HG02610 (cell line): Measurements from ENCODE around the gene C5orf46.
"Not testable (repeated sequence)": the region's sequence is repeated elsewhere in the genome, so short reads cannot be mapped to it uniquely, and the experiment has no call there.

Experiments
- ATAC-seq: cut with Tn5 transposase; IDR thresholded peaks from one replicate; pipeline ENCODE4 v1.9.1; 2021; ENCODE audit warnings: mild to moderate bottlenecking, moderate library complexity; ENCODE audit not compliant: unreplicated experiment

The C5orf46 gene

DNA sequence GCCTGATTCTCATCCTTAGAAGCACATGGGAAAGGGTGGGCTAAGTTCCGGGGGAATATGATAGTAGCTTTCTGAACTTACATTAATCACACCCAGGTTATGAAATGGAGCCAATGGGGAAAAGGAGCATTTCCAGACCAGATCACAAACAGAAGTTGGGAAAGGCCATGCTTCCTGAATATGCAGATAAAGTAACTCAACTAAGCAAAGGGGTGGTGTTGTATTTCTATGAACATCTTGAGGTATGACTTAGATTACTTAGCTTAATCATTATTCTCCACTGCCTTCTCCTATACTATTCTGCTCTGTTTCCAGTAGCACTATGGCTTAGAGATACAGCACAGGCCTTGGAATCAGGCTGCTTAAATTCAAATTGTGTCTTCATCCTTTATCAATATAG lies 10.5 kb downstream of the C5orf46 start:
- ATAC-seq, result no peak

DNA sequence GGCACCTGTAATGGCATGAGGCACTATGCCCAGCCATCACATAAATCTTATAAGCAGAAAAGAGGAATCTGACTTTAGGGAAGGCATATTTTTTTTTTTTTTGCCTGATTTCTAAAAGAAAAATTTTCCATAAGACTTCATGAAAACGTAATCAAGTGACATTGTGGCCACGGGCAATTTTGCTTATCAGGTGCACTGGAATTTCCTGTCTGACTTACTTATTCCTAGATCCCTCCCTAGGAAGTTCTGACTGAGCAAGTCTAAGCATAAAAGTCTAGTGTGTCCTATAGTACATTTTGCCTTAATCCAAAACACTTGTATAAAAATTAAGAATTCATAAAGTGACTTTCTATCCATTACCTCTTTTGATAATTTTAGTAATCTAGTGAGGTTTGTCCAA lies 12.5 kb downstream of the C5orf46 start:
- no peak for ATAC-seq

GRCh38 chr5:147892696-147893296 lies 13.5 kb downstream of the C5orf46 start:
- ATAC-seq, result no peak

- no peak for ATAC-seq
Measured at GRCh38 chr5:147887930-147888329, 18.4 kb downstream of the C5orf46 start.

DNA sequence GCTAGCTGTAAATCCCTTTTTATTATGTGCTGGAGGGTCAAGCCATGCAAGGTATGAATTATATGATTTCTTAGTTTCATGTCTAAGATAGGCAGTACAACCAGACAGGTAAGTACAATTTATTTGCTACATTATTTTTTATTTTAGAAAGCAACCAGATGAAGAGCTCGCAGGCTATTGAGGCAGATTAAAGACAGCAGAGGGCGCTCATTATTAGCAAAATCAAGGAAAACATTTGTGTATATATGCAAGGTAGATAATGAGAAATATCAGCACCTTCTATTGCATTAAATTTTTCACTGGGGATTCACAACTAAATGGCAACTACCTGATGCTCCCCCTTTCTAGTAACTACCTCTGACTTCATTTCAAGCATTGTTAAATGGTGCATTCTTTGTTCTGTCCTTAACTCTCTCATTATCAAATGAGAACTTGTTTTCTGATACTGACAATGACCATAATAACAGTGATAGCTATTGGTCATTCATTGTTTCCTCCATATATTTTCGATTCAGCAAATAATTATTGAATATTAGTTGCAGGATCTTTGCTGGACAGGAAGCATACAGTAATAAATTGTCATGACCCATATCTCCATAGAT lies 19.2 kb downstream of the C5orf46 start:
- ATAC-seq, result no peak

DNA sequence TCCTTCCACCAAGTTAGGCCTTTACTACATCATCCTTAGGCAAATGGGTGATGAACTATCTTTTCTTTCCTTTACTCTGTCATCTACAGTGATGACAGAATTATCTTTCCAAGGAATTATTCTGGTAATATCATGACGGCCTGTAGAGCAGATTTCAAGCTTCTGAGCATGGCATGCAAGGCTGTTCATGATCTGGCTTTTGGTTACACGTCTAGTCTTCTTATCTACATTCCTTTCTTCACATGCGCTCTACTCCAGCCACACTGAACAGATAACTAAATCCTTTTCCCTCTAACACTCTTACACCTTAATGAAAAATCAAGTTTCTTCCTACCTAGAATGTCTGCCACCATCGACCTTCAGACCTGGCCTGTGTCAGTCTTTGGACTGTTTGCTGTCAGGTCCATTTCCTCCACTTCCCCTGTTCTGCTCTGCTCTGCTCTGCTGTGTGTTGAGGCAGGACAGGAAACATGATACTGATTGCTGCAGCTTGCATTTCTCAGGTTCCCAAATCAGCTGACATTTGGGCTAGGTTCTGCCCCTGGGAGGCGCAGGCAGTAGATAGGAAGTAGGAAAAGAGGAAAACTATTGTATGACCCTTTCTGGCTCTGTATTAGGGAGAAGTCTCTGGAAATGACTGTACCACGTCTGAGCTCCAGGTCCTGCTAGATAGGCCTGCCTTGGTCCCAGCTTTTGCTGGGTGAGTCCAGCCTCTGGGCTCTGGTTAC lies 23.6 kb downstream of the C5orf46 start:
- ATAC-seq, result no peak

DNA sequence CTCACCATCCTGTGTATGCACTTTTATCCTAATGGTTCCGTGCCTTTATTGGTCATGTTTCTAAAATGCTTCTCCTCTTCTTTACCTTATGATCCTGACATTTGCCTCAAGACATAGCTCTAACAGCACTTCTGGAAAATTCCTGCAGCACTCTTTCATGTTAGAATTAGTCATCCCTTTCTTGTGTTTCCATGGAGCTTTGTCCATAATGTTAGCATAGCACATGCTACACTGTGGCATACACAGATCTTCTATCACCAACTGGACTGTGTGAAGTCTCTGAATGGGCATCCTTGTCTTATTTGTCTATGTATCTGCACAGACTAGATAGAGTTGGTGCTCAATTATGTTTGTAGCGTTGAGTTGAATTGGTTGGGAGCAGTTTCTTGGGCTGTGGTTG lies 25.9 kb downstream of the C5orf46 start:
- no peak for ATAC-seq

DNA sequence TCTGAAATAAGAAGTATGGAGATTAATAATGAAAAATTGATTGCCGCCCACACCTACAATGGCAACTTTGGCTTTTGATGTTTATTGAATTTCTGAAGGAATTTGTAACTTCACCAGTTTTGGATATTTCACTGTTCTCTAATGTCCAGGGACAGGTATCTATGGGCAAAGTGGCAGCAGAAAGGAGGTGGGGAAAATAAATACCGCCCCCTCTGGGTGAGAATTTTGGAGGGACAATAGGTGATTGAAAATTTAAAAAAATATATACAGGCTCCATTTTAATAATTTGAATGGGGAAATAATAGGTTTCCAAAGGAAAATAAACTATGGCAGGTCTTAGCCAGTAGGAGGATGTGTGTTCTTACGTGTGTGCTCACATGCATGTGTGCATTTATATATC lies 26.6 kb downstream of the C5orf46 start:
- no peak for ATAC-seq

DNA sequence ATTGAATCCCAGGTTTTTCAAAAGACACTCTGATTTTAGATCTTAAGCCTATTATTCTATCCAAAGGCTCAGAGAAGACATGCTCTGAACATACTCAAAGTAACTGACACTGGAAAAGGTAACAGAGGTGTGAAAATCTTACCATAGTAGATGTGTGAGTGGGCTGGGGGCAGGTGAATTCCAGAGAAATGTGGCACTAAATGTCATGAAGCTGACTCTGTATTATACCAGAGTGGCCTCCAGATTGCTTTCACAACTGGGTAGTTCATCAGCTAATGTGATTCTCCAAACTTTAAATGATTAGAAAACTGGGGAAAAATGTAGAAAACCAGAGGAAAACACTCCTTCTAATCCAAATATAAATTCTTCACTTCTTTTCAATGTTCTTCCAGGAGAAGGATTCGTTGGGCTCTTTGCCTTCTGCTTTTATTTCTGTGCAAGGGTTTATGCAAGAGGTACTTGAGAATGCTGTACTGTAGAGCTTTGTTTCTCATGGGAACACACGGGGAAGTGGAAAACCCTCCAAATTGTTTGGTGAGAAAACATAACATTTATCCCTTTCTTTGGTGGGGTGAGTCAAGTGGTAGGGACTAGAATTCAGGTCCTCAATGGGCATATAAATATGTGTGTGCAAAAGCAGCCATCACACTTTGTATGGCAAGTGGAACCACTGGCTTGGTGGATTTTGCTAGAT lies 28.1 kb downstream of the C5orf46 start, which contains the start of gene SCGB3A2:
Gene SCGB3A2, plus strand, starts transcription at position 646 of the 694 bp plus-strand sequence. CDS start 93 bp downstream, outside the sequence.
- no peak for ATAC-seq

- ATAC-seq, result no peak
Measured at GRCh38 chr5:147876626-147877025, 29.7 kb downstream of the C5orf46 start.

- ATAC-seq, result no peak
Measured at GRCh38 chr5:147876141-147876540, 30.2 kb downstream of the C5orf46 start.

DNA sequence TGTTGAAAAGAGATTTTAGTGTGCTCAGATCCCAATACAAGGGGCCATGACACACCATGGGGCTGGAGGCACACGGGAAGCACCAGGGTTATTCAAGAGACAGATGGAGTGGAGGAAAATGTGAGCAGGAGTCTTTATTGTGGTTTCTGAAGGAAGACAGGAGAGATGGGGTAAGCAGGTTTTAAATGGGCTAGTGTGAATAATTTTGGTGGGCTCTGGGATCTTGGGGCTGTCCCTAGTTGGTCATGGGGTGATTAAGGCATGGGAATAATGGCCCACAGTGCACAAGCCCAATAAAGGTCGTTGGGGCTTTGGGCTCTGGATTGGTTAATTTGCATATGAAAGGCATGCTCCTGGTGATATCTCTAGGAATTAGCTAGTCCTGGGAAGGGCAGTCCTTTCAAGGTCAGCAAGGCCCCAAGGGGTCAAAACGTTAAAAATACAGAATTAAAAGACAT lies 31.4 kb downstream of the C5orf46 start:
- no peak for ATAC-seq

DNA sequence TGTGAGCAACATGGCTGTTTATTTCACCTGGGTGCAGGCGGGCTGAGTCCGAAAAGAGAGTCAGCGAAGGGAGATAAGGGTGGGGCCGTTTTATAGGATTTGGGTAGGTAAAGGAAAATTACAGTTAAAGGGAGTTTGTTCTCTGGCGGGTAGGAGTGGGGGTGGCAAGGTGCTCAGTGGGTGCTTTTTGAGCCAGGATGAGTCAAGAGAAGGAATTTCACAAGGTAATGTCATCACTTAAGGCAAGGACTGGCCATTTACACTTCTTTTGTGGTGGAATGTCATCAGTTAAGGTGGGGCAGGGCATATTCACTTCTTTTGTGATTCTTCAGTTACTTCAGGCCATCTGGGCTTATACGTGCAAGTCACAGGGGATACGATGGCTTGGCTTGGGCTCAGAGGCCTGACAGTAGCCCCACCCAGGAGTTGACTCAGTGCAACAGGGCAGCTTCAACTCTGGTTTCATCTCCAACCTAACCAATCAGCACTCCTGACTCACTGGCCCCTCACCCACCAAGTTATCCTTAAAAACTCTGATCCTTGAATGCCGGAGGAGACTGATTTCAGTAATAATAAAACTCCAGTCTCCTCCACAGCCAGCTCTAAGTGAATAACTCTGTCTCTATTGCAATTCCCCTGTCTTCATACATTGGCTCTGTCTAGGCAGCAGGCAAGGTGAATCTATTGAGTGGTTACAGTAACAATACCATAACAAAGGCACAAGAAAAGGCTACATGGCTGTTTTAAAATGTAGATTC lies 32.0 kb downstream of the C5orf46 start:
- ATAC-seq, result not testable (repeated sequence)

- not testable (repeated sequence) for ATAC-seq
Measured at GRCh38 chr5:147872744-147873435, 33.4 kb downstream of the C5orf46 start.

- not testable (repeated sequence) for ATAC-seq
Measured at GRCh38 chr5:147871980-147872549, 34.3 kb downstream of the C5orf46 start.

GRCh38 chr5:147869892-147870291 lies 36.4 kb downstream of the C5orf46 start:
- not testable (repeated sequence) for ATAC-seq

GRCh38 chr5:147869112-147869511 lies 37.2 kb downstream of the C5orf46 start:
- no peak for ATAC-seq

DNA sequence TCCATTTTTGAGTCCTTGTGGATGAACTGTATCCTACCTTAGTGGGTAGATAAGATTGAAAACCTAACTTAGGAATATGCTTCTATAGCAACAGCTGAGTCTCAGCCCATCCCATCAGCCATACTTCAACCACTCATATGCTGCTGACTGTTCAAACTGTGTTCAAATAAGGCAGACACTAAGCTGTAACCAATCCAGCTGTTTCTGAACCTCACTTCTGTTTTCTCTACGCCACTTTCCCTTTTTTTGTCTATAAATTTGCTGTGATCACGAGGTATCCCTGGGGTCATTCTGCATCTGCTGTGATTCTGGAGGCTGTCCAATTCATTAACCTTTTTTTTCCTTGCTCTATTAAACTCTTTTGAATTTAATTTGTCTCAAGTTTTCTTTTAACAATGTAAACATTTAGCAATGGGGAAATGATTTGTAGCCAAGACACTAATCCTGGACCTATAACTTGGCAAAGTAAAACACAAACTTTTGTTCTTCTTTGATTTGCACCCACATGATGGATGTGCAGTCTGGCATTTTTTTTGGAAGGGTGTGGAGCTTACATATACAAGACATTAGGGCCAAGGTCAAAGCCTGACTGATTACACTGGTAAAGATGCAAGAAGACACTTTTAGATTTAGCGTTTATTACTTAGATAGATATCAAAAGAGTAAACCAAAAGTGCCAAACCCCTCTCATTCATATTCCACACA lies 42.7 kb downstream of the C5orf46 start:
- no peak for ATAC-seq

GRCh38 chr5:147860641-147861025 lies 45.7 kb downstream of the C5orf46 start:
- no peak for ATAC-seq
